22Rv1 (cell line): ENCODE measurements around the gene HDAC5.
A peak's percentile ranks its signal among the peaks of the same experiment; 100 is the strongest.

ENCODE experiments used
- H3K27ac ChIP-seq: fragments of 450-650 bp; 2 replicates; pipeline ENCODE4 v1.5.1; 2017
- ZFX ChIP-seq: fragments of 450-650 bp; IDR thresholded peaks from 2 replicates; pipeline ENCODE4 v1.6.1; 2017; ENCODE audit warnings: antibody characterized with exemption, borderline replicate concordance
- TF ChIP-seq, protein P1 (sequence below): fragments of 450-650 bp; IDR thresholded peaks from 2 replicates; pipeline ENCODE4 v1.5.1; 2017; ENCODE audit warnings: mild to moderate bottlenecking

The HDAC5 gene

DNA sequence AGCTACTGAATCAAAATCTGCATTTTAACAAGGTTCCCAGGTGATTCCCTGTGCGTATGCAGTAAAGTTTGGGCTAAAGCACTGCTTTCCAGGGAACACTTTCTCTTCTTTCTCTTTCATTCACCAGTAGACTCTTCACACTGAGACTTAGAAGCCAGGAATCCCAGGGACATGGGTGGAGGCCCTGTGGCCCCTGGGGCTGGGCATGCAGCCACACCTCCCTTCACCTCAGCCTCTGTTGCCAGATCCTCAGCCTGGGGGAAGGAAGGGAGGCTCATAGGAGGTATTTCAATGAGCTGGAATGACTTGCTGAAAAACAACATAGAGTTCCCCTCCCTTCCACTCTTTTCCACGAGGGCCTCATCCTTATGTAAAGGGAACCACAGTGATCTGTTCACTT is 51.7 kb downstream of the HDAC5 start:
- TF ChIP-seq ZFX = no peak
- TF ChIP-seq, protein P1, sequence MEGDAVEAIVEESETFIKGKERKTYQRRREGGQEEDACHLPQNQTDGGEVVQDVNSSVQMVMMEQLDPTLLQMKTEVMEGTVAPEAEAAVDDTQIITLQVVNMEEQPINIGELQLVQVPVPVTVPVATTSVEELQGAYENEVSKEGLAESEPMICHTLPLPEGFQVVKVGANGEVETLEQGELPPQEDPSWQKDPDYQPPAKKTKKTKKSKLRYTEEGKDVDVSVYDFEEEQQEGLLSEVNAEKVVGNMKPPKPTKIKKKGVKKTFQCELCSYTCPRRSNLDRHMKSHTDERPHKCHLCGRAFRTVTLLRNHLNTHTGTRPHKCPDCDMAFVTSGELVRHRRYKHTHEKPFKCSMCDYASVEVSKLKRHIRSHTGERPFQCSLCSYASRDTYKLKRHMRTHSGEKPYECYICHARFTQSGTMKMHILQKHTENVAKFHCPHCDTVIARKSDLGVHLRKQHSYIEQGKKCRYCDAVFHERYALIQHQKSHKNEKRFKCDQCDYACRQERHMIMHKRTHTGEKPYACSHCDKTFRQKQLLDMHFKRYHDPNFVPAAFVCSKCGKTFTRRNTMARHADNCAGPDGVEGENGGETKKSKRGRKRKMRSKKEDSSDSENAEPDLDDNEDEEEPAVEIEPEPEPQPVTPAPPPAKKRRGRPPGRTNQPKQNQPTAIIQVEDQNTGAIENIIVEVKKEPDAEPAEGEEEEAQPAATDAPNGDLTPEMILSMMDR = no peak

DNA sequence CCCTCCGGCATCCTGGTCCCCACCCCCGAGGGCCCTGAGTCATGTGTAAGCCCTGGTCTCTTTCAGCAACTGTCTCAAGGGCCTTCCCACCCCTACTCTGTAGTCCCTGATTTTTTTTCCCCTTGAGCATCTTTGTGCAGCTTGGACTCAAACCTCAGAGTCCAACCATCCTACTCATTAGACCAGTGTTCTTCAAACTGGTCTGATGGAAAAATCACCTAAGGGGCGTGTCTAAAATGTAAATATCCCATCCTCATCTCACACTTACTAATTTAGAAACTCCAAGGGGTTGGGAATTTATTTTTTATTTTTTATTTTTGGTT is 52.3 kb downstream of the HDAC5 start:
- TF ChIP-seq, protein P1 = no peak
- no peak for TF ChIP-seq ZFX
- H3K27ac ChIP-seq = peak overlapping the region; percentile 89

More for the DNA sequence above, 51.7 kb downstream of the HDAC5 start:
- H3K27ac ChIP-seq = peak overlapping the region; percentile 89

DNA sequence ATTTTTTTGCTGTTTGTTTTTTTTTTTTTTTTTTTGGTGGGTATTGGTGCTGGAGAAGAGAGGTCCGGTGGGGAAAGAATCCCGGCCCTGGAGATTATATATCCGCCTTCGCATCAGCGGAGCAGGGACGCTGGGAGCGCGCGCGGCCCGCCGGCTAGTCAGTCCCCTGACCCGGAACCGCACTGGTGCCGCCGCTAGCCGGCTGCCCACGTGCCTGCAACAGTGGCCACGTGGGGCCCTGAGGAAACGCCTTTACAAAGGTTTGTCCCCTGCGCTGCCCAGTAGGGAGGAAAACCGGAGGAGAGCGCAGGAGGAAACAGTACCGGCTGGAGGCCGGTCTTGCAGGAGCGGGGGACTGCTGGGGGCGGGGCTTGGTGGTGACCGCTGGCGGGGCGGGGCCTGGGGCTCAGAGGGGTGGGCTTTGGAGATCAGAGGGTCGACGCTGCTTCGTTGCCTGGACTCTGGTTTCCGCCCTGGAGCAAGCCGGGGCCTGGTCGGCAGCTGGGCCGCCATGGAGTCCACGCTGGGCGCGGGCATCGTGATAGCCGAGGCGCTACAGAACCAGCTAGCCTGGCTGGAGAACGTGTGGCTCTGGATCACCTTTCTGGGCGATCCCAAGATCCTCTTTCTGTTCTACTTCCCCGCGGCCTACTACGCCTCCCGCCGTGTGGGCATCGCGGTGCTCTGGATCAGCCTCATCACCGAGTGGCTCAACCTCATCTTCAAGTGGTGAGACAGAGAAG is 52.8 kb downstream of the HDAC5 start, which contains the start of gene G6PC3:
G6PC3 (plus strand) TSS at position 281 of the 743 bp plus-strand sequence; CDS start at position 512, 231 bp downstream.
- TF ChIP-seq ZFX = no peak
- TF ChIP-seq, protein P1 = peak; percentile 13; the same call in 1 of the 2 replicates
- H3K27ac ChIP-seq = peak within 1 kb of the TSS; percentile 89

DNA sequence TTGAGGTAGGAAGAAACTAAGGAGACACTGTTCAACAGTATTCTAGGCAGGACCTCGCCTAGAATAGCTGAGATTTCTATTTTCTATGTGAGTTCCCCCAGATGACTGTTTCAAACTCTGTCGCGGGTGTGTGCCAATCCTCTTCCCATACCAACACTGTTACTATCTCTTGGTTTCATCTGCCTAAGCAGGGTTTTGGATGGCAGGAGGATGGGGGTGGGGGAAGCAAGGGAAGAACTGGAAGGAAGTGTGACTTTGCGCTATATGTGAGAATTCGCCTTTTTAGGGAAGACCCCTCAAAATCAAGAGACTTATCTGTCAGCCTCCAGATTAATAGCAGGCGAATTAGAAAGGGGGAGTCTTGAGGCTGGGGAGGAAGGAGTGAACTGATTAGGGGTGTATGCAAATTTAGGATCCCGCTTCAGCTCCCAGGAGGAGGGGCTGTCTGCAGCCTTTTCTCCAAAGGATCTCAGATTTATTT is 53.4 kb downstream of the HDAC5 start:
- TF ChIP-seq, protein P1 = no peak
- TF ChIP-seq ZFX = no peak
- peak overlapping the region; percentile 89 for H3K27ac ChIP-seq

DNA sequence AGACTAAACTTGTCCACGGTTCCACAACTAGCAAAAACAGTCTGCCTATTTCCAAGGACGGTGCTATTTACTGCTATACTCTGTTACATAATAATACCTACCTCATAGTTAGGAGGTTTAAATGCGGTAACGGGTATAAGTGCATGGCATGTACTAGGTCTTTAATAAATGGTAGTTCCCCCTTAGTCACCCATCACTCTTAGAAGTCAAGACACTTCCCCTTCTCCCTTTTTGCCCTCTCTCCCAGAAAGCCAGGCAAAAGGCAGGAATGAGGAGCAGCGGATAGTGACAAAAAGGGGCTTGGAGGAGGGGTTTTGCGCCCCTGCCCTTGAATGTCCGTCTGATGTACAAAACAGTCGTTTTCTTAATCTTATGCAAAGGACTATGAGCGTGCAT is 55.9 kb downstream of the HDAC5 start:
- TF ChIP-seq ZFX = no peak
- TF ChIP-seq, protein P1 = no peak
- H3K27ac ChIP-seq = peak overlapping the region; percentile 92

DNA sequence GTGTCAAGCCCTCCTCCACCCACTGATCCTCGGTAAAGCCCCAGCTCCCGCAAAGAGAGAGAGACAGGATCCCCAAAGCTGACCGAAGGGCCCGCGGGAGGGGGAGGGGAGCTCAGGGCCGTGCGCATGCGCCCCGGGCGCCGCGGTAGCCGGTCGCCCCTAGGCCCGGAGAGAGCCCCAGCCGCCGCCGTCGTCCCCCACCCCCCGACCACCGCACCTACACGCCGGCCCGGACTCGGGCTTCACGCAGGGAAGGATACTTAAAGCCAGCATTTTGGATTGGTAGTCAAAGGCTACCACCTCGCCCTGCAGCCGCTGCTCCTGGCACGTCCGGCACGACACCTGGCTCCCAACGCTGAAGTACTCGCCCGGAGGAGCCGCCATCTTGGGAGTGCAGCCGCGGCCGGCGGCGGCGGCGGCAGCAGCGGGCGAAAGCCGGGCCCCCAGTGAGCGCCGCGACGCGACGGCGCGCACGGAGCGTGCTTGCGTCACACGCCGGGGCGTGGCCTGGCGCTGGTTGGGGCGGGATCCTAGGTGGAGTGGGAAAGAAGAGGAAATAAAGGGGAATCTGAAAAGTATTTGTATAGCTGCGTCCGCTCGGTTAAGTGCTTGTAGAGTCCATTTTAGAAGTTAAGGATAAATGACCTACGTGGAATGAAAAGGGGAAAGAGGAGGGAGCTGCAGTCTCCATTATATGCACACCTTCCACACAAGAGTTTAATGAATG is 57.1 kb downstream of the HDAC5 start, which contains the start of gene LSM12:
LSM12 (minus strand) TSS at position 468 of the 727 bp plus-strand sequence; CDS start at position 384, 84 bp downstream.
- H3K27ac ChIP-seq = peak within 1 kb of the TSS; percentile 92
- TF ChIP-seq, protein P1 = no peak
- TF ChIP-seq ZFX = no peak
